Fibroblast of pulmonary artery (primary cell): Measurements from ENCODE around the gene GINS3.

Experiments
- DNase-seq: peaks from one replicate; pipeline ENCODE4 v3.0.0-alpha.2; 2010; ENCODE audit warnings: low read depth
- H3K4me3 ChIP-seq: replicated peaks from 2 replicates; pipeline ENCODE4 v1.5.1; 2011; ENCODE audit warnings: low read depth, mild to moderate bottlenecking, control low read depth, low read length, moderate library complexity
- CTCF ChIP-seq: IDR thresholded peaks from 2 replicates; pipeline ENCODE4 v1.5.1; 2011; ENCODE audit warnings: mild to moderate bottlenecking, control low read depth, low read length, inconsistent platforms; ENCODE audit errors: missing control alignments

Gene GINS3

GRCh38 chr16:58425245-58425644, 33.0 kb downstream of the GINS3 start:
- no peak for TF ChIP-seq CTCF
- H3K4me3 ChIP-seq = no peak overlapping the region
- DNase-seq = no peak

- H3K4me3 ChIP-seq = no peak overlapping the region
- TF ChIP-seq CTCF = no peak
- no peak for DNase-seq
These were observed 33.7 kb downstream of the GINS3 start for GRCh38 chr16:58425756-58426494.

GRCh38 chr16:58426966-58427365, 34.7 kb downstream of the GINS3 start:
- DNase-seq = no peak
- H3K4me3 ChIP-seq = no peak overlapping the region
- TF ChIP-seq CTCF = no peak

- TF ChIP-seq CTCF = no peak
- no peak for DNase-seq
- H3K4me3 ChIP-seq = no peak overlapping the region
These were observed 36.6 kb downstream of the GINS3 start for GRCh38 chr16:58428621-58429542.

- H3K4me3 ChIP-seq = no peak overlapping the region
- no peak for DNase-seq
- TF ChIP-seq CTCF = no peak
These were observed 38.4 kb downstream of the GINS3 start for GRCh38 chr16:58430718-58431117.

- H3K4me3 ChIP-seq = no peak overlapping the region
- no peak for DNase-seq
- no peak for TF ChIP-seq CTCF
These were observed 41.3 kb downstream of the GINS3 start for GRCh38 chr16:58433569-58433951.
